ENCODE data around the gene LRRC14B.

DNA sequence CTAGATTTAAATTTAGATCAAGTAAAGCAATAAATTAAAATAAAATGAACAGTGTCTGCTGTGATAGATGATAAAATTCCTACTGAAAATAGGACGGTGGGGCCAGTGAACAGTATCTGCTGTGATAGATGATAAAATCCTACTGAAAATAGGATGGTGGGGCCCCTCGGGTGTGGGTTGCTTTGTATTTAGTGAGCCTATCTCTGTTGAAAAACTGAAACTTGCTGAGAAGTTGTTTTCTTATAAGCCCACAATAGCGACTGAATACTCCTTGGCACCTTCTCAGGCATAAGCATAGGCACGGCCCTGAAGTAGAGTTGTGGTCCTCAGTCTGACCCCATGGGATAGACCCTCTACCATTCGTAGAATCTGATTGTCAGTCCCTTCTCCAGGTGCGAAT lies 32.5 kb downstream of the LRRC14B start:
- TF ChIP-seq, protein P1, sequence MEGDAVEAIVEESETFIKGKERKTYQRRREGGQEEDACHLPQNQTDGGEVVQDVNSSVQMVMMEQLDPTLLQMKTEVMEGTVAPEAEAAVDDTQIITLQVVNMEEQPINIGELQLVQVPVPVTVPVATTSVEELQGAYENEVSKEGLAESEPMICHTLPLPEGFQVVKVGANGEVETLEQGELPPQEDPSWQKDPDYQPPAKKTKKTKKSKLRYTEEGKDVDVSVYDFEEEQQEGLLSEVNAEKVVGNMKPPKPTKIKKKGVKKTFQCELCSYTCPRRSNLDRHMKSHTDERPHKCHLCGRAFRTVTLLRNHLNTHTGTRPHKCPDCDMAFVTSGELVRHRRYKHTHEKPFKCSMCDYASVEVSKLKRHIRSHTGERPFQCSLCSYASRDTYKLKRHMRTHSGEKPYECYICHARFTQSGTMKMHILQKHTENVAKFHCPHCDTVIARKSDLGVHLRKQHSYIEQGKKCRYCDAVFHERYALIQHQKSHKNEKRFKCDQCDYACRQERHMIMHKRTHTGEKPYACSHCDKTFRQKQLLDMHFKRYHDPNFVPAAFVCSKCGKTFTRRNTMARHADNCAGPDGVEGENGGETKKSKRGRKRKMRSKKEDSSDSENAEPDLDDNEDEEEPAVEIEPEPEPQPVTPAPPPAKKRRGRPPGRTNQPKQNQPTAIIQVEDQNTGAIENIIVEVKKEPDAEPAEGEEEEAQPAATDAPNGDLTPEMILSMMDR (IDR thresholded peaks at IDR 0.05), result no peak
- no peak for TF ChIP-seq POLR2A (IDR thresholded peaks at IDR 0.05)
